Esophagus (tissue), 2 donors: Measurements from ENCODE around the gene MLLT3. TPM values are rescaled to one million over a fixed set of nuclear protein-coding genes. Genes with fewer than 3 reads are reported as not detected.

Source experiments
- H3K27ac ChIP-seq, 2 donors: one replicate each; pipeline ENCODE4 v1.5.1; 2013; ENCODE audit warnings: low read depth in 2 of 2, mild to moderate bottlenecking in 2 of 2, inconsistent platforms in 1 of 2, low read length in 1 of 2, moderate library complexity in 1 of 2
- H3K27me3 ChIP-seq, 2 donors: one replicate each; pipeline ENCODE4 v1.6.1; 2013; ENCODE audit warnings: low read length in 2 of 2, control low read depth in 1 of 2, mild to moderate bottlenecking in 1 of 2; ENCODE audit not compliant: insufficient read depth in 2 of 2, control insufficient read depth in 1 of 2
- H3K36me3 ChIP-seq, 2 donors: one replicate each; pipeline ENCODE4 v1.6.1; 2013; ENCODE audit warnings: low read length in 1 of 2; ENCODE audit not compliant: control insufficient read depth in 2 of 2, insufficient read depth in 2 of 2
- H3K4me1 ChIP-seq, 2 donors: one replicate each; pipeline ENCODE4 v1.6.1; 2013; ENCODE audit warnings: low read length in 1 of 2; ENCODE audit not compliant: control insufficient read depth in 2 of 2, insufficient read depth in 2 of 2
- H3K4me3 ChIP-seq, 2 donors: one replicate each; pipeline ENCODE4 v1.5.1; 2013; ENCODE audit warnings: low read length in 2 of 2, mild to moderate bottlenecking in 2 of 2, low read depth in 1 of 2, moderate library complexity in 1 of 2
- H3K9me3 ChIP-seq, 2 donors: one replicate each; pipeline ENCODE4 v1.6.1; 2013; ENCODE audit warnings: mild to moderate bottlenecking in 2 of 2, low read depth in 1 of 2, low read length in 1 of 2, moderate library complexity in 1 of 2; ENCODE audit not compliant: control insufficient read depth in 2 of 2, insufficient read depth in 1 of 2
- WGBS, 2 donors: extraction: QIAGEN DNeasy Blood & Tissue Kit; methylation state at CpG; one replicate each; pipeline ENCODE4 v1.1.7; 2013; 5-methylcytosine and 5-hydroxymethylcytosine counted together
- polyA plus RNA-seq, 2 donors: library from polyadenylated mRNA; stranded (reverse); fragments of 200-250 nt; gene quantifications; one replicate each; pipeline ENCODE4 v1.2.3, GENCODE V29; 2013
- donor health status: healthy with polysubstance abuse.
- donor health status: Bipolar disorder and iron deficiency.

MLLT3 gene
- polyA plus RNA-seq, 2 donors: 4.6 to 5.0 TPM

GRCh38 chr9:20464242-20464641, 158.1 kb downstream of the MLLT3 start:
- H3K9me3 ChIP-seq: no peaks in the 10 kb centered on the region
- no peaks in the 10 kb centered on the region for H3K4me1 ChIP-seq
- H3K27me3 ChIP-seq: no peaks in the 10 kb centered on the region
- H3K36me3 ChIP-seq: no peaks in the 10 kb centered on the region
- H3K27ac ChIP-seq: no peak overlapping the region
- H3K4me3 ChIP-seq: no peak overlapping the region
- 90 to 92% methylated on average over 4 of the region's 4 CpGs for WGBS, 2 donors

- Histone ChIP-seq H3K27me3 (no peaks in the 10 kb centered on the region), H3K27ac (no peak overlapping the region), H3K4me1 (no peaks in the 10 kb centered on the region), H3K9me3 (no peaks in the 10 kb centered on the region), H3K36me3 (no peaks in the 10 kb centered on the region), H3K4me3 (no peak overlapping the region)
- WGBS, 2 donors: 92 to 94% methylated on average over 2 of the region's 2 CpGs
Measured at GRCh38 chr9:20463823-20464222, 158.5 kb downstream of the MLLT3 start.

GRCh38 chr9:20462410-20462809, 159.9 kb downstream of the MLLT3 start:
- Histone ChIP-seq H3K4me3 (no peak overlapping the region), H3K27ac (no peak overlapping the region), H3K9me3 (no peaks in the 10 kb centered on the region), H3K27me3 (no peaks in the 10 kb centered on the region), H3K36me3 (no peaks in the 10 kb centered on the region), H3K4me1 (no peaks in the 10 kb centered on the region)
- 94 to 96% methylated on average over 3 of the region's 3 CpGs for WGBS, 2 donors

GRCh38 chr9:20447291-20447690, 175.0 kb downstream of the MLLT3 start:
- no peaks in the 10 kb centered on the region for H3K27me3 ChIP-seq
- no peak overlapping the region for H3K27ac ChIP-seq
- no peaks in the 10 kb centered on the region for H3K36me3 ChIP-seq
- no peak overlapping the region for H3K4me3 ChIP-seq
- no peaks in the 10 kb centered on the region for H3K4me1 ChIP-seq
- H3K9me3 ChIP-seq: no peaks in the 10 kb centered on the region

- Histone ChIP-seq H3K27ac (no peak overlapping the region), H3K4me3 (no peak overlapping the region), H3K4me1 (no peaks in the 10 kb centered on the region), H3K9me3 (no peaks in the 10 kb centered on the region), H3K27me3 (no peaks in the 10 kb centered on the region), H3K36me3 (no peaks in the 10 kb centered on the region)
- WGBS, 2 donors: 81 to 88% methylated on average over 5 of the region's 5 CpGs
Measured at GRCh38 chr9:20446248-20446647, 176.1 kb downstream of the MLLT3 start.

GRCh38 chr9:20442461-20443319, 179.6 kb downstream of the MLLT3 start:
- H3K4me3 ChIP-seq: no peak overlapping the region
- WGBS, 2 donors: 72 to 82% methylated on average over 3 of the region's 3 CpGs
- no peak overlapping the region for H3K27ac ChIP-seq
- no peaks in the 10 kb centered on the region for H3K9me3 ChIP-seq
- no peaks in the 10 kb centered on the region for H3K4me1 ChIP-seq
- no peaks in the 10 kb centered on the region for H3K27me3 ChIP-seq
- no peaks in the 10 kb centered on the region for H3K36me3 ChIP-seq

GRCh38 chr9:20441711-20442423, 180.4 kb downstream of the MLLT3 start:
- no peak overlapping the region for H3K4me3 ChIP-seq
- no peak overlapping the region for H3K27ac ChIP-seq
- no peaks in the 10 kb centered on the region for H3K4me1 ChIP-seq
- 85% methylated on average over 4 of the region's 4 CpGs for WGBS, 2 donors
- no peaks in the 10 kb centered on the region for H3K36me3 ChIP-seq
- H3K27me3 ChIP-seq: no peaks in the 10 kb centered on the region
- no peaks in the 10 kb centered on the region for H3K9me3 ChIP-seq

- Histone ChIP-seq H3K27me3 (no peaks in the 10 kb centered on the region), H3K9me3 (no peaks in the 10 kb centered on the region), H3K27ac (no peak overlapping the region), H3K4me1 (no peaks in the 10 kb centered on the region), H3K4me3 (no peak overlapping the region), H3K36me3 (no peaks in the 10 kb centered on the region)
- 74 to 85% methylated on average over 4 of the region's 4 CpGs for WGBS, 2 donors
Measured at GRCh38 chr9:20441166-20441565, 181.1 kb downstream of the MLLT3 start.

GRCh38 chr9:20437476-20437875, 184.8 kb downstream of the MLLT3 start:
- Histone ChIP-seq H3K4me1 (no peaks in the 10 kb centered on the region), H3K4me3 (no peak overlapping the region), H3K9me3 (no peaks in the 10 kb centered on the region), H3K27ac (no peak overlapping the region), H3K27me3 (no peaks in the 10 kb centered on the region), H3K36me3 (no peaks in the 10 kb centered on the region)
- WGBS, 2 donors: 74 to 82% methylated on average over 2 of the region's 2 CpGs
